GM12874 (cell line): ENCODE data around the gene MAGI1.

Experiments
- CTCF ChIP-seq: IDR thresholded peaks from 2 replicates; pipeline ENCODE4 v1.5.1; 2011; ENCODE audit warnings: low read depth, mild to moderate bottlenecking, control low read depth, low read length, moderate library complexity; ENCODE audit not compliant: insufficient read depth

The MAGI1 gene

GRCh38 chr3:65401359-65402305 lies 637.1 kb downstream of the MAGI1 start:
- no peak for TF ChIP-seq CTCF

- TF ChIP-seq CTCF = no peak
Measured at GRCh38 chr3:65400899-65401298, 637.8 kb downstream of the MAGI1 start.

- TF ChIP-seq CTCF = no peak
Measured at GRCh38 chr3:65398953-65399352, 639.8 kb downstream of the MAGI1 start.

- TF ChIP-seq CTCF = no peak
Measured at GRCh38 chr3:65396078-65396477, 642.6 kb downstream of the MAGI1 start.

GRCh38 chr3:65391068-65391467 lies 647.6 kb downstream of the MAGI1 start:
- no peak for TF ChIP-seq CTCF

GRCh38 chr3:65385805-65386204 lies 652.9 kb downstream of the MAGI1 start:
- TF ChIP-seq CTCF = no peak

GRCh38 chr3:65381496-65382010 lies 657.2 kb downstream of the MAGI1 start:
- TF ChIP-seq CTCF = no peak
